Retina (tissue), 1 donor: ENCODE results near the gene WIZ.
A peak's percentile ranks its signal among the peaks of the same experiment; 100 is the strongest.
"Not testable (repeated sequence)": the region's sequence is repeated elsewhere in the genome, so short reads cannot be mapped to it uniquely, and the experiment has no call there.

Experiments used
- DNase-seq: peaks from one replicate; pipeline ENCODE4 v3.0.0-alpha.2; 2016

Gene WIZ

GRCh38 chr19:15427991-15428471, 21.7 kb downstream of the WIZ start:
- no peak for DNase-seq

GRCh38 chr19:15427350-15427700, 22.4 kb downstream of the WIZ start:
- no peak for DNase-seq

GRCh38 chr19:15426485-15427349, 23.0 kb downstream of the WIZ start:
- DNase-seq = no peak

DNA sequence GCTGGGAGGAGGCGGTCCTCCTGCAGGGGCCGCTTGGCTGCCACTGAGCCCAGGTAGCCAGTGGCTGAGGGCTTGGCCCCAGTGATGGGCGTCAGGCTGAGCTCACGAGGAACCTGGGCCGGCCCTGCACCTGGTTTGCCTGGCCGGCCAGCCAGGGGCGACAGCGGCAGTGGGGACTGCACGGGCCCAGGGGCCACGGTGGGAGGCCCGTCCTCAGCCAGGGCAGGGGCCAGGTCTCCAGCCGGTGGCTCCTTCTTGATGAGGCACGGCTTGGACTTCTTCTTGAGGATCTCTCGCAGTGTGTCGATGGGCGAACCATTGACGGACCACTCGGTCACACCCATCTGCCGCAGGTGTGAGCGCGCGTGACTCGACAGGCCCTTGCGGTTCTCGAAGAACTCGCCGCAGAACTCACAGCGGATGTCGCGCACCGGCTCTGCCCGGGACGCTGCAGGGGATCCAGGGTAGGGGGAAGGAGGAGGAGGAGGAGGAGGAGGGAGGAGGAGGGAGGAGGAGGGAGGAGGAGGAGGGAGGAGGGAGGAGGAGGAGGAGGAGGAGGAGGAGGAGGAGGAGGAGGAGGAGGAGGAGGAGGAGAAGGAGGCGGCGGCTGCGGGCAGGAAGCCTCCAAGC, 24.3 kb downstream of the WIZ start:
- DNase-seq = no peak

DNA sequence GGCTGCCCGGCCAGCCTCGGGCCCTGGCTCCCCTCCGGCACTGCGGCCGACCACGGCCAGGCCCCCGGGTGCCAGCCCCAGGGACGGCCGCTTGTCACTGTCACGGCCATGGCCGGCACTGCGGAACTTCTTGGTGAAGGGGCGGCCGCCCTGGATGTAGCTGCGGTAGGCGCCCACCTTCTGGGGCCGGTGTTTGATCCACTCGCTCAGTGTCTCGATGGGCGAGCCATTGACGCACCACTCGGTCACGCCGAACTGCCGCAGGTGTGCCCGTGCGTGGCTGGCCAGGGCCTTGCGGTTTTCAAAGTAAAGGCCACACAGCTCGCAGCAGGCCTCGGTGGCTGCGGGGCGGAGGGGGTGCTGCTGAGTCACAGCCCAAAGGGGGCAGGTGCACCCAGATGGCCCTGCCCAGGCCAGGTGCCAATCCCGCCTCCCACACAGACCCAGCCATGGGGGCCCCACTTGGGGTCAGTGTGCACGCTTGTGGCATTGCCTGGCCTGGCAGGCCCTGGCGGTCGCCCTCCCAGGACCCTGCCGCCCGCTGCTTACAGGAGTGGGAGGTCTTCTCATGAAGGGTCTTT, 25.0 kb downstream of the WIZ start:
- DNase-seq = no peak

GRCh38 chr19:15424121-15424520, 25.6 kb downstream of the WIZ start:
- no peak for DNase-seq

DNA sequence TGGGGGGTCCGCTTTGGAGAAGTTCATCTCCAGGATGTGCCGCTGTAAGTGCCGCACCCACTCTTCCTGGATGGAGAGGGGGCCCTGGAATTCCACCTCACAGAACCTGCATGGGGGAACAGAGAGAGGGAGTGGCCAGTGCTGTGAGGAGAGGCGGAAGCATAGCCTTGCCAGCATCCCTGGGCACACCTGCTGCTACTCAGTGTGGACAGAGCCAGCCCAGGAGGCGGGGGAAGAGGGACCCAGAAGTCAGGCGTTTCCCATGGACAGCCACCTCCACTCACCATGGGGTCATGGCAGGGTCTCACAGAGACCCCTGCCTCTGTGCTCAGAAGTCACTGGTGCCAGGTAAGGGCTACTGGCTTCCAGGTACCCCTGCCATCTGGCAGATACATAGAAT, 26.6 kb downstream of the WIZ start:
- DNase-seq = no peak

- no peak for DNase-seq
These were observed 27.3 kb downstream of the WIZ start for GRCh38 chr19:15422296-15423075.

- DNase-seq = no peak
These were observed 28.0 kb downstream of the WIZ start for GRCh38 chr19:15421721-15422260.

DNA sequence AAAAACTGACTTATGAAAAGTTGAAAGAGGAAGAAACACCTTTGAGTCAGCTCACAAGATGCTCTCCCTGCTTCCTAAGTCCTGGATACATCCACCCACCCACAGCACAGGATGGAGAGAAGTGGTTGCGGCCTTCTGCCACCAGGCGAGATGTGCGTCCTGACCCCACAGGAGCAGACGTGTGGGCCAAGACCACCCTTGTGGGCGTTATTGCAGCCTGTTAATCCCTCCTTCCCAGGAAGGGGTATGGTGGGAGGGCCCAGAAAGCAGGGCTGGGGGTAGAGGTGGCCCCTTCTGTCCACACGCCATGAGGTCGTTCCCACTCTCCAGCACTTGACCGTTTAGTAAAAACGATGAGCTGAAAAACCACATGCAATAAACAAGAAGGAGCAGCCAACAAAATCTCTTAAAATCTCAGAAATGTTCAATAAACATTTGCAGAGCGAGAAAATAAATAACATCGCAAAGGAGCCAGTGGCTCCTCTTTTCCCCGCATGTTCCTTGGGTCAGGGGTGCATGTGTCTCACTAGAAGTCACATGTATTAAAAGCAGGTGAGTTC, 28.5 kb downstream of the WIZ start:
- no peak for DNase-seq

DNA sequence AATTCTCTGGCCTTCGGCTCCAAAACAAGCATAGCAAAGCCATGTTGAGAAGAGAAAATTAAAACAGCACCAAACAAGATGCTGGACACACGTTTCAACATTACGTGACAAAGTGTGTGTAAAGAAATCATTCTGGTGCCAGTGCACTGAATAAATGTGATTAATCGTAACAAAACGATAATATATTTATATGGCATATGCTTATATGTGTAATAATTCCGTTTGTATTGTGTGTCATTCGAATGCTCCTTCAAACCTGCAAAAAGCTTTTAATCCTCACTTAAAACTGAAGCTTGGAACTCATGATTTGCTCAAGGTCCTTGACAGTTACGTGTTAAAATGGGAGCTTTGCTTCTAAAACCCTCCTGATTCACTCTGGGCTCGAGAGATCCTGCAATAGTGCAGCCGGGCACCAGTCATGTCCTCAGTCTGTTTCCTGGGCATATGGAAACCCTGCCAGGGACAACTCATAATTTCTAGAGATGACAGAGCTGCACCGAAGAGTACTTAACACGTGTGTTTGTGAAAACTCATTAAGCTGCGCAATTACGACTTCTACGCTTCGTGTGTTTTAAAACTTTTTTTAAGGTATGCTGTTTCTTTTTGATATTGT, 30.2 kb downstream of the WIZ start:
- DNase-seq = no peak

- peak; percentile 99 for DNase-seq
These were observed 31.0 kb downstream of the WIZ start, which contains the start of gene AKAP8L for GRCh38 chr19:15418579-15419412. Gene AKAP8L, minus strand, starts transcription at chr19:15418988. Its CDS starts 65 bp downstream, at chr19:15418923.

- DNase-seq = no peak
These were observed 31.6 kb downstream of the WIZ start for GRCh38 chr19:15418231-15418578.

DNA sequence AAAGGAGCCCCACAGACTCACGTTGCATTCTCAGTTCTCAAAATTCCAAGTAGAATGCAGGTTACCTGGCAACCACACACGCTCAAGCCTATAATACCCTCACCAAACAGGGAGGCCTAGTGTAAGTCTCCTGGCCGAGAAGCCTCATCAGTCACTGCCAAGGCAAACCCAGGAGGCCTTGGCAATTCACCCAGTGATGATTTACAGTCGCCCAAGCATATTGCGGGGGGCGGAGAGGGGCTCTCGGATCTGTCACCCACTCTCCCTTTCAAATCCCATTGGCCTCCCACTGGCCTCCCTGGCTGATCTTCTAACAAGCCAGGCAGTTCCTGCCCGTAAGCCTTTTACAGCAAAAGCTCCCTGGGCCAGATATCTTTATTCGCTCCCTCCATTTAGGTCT, 32.1 kb downstream of the WIZ start:
- DNase-seq = peak; percentile 48

DNA sequence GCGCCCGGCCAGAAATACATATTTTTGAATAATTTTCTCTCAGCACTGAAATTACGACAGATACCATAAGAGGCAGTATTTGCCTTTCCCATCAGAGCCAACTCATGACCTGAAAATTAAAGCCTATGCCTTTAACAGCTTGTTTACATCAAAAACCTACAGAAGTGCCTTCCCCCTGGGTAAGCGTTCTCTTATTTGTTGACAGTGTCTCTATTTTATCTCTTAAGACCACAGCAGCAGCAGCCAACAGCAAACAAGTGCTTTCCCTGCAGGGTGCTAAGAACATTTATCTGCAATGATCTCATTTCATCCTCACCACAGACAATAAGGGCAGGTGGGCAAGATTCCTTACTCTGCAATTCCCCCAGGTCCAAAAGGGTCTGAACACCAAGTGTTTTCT, 36.9 kb downstream of the WIZ start:
- no peak for DNase-seq

DNA sequence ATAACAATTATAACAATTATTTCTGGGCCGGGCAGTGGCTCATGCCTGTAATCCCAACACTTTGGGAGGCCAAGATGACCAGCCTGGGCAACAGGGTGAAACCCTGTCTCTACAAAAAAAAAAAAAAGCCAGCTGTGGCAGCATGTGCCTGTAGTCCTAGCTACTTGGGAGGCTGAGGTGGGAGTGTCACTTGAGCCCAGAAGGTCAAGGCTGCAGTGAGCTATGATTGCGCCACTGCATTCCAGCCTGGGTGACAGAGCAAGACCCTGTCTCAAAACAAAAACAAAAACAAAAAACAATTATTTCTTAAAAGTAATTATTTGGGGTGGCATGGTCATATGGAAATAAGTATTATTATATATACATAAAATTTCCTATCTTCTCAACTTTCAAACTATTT, 38.4 kb downstream of the WIZ start:
- not testable (repeated sequence) for DNase-seq

DNA sequence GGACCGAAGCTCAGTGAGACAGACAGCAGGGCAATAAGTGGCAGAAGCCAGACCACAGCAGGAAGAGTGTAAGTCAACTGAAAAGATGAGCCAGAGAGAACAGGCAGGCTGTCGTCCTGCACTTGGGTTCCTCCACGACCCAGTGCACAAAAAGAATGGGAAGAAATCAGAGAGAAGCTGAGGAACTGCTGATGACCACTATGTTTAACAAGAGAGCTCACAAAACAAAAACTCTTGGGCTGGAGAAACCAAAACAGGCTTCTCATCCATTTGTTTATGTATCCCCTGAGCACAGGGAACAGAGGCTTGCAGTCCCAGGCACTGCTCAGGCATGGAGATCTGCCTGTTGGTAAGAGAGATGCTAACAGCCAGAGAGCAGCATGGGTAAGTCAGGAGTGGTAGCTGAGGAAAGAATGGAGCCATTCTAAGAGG, 45.0 kb downstream of the WIZ start:
- DNase-seq = peak; percentile 64

GRCh38 chr19:15404097-15404779, 45.5 kb downstream of the WIZ start:
- DNase-seq = no peak

DNA sequence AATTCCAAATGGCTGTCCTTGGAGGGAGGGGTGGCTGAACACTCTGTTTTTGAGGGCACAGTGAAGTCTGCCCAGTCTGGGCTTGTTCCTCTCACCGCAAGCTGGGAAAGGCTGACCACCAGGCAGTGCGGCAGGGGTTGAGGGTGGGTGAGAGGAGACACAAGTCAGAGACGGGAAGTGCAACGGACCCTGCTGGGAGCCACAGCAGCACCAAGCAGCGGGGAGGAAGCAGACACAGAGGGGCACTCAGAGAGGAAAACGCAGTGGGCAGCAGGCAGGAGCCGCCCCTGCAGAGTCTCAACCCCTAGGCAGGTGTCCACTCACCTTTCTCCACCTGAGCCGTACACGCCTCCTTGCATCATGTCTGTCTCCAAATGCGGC, 46.6 kb downstream of the WIZ start:
- no peak for DNase-seq

DNA sequence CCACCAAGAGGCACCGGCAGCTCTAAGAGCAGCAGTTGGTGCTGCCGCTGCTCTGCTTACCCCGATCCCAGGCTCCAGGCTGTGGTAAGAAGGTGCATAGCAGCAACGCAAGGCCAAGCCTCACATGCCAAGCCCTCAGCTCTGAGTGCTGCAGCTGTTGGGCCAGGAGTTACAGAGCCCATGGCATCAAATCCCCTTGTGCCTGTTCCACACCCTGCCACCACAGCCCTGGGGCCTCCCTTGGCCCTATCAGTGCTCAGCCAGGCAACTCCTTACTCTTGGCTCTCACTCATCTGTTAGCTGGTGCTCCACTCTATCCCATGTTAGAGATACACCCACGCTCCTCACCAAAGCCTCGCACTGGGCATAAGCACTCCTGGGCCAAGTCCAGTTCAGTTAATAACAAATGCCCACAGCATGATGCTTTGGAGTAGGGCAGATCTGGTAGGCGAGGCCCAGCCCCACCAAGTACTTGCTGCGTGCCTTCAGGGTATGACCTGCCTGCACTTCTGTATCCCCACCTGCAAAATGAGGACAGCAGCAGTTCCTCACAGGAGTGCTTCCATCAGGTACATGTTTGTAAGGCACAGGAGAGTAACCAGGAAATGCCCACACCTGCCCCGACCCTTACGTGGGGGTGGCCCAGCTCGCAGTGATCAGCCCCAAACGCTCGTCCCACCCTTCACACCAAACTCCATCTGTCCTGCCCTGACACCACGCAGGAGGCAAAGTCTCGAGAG, 47.2 kb downstream of the WIZ start:
- DNase-seq = no peak
